Uterus (tissue), 2 donors: ENCODE results near the gene TXNDC15.

Source experiments
- POLR2A ChIP-seq, 2 donors: fragments of 450-650 bp; IDR thresholded peaks; one replicate each; pipeline ENCODE4 v1.6.1; 2016; ENCODE audit warnings: antibody characterized with exemption in 2 of 2, mild to moderate bottlenecking in 1 of 2, moderate library complexity in 1 of 2
- TF ChIP-seq, protein P1 (sequence below), 4 experiments: fragments of 200-600 bp in 2 of 4; fragments of 450-650 bp in 2 of 4; sonication (generic) in 2 of 4; IDR thresholded peaks; one replicate each; pipeline ENCODE4 v1.5.1; 2016 to 2019; ENCODE audit warnings: antibody characterized with exemption in 4 of 4, mild to moderate bottlenecking in 2 of 4, moderate library complexity in 1 of 4

DNA sequence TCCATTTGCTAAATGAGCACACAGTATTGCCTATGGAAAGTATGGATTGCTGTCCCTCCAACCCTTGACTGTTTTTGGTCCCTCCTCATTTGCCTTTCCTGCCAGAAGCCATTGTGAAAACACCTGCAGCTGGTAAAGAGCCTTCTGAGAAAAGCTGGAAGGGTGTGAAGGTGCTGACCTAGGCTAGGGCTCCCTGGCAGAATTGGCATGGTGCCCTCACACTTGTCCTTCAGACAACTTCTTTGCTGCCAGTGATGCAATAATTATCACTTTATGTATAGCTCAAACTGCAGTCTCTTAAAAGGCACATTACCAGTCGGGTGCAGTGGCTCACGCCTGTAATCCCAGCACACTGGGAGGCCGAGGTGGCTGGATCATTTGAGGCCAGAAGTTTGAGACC lies 4.2 kb downstream of the TXNDC15 start:
- TF ChIP-seq, protein P1, sequence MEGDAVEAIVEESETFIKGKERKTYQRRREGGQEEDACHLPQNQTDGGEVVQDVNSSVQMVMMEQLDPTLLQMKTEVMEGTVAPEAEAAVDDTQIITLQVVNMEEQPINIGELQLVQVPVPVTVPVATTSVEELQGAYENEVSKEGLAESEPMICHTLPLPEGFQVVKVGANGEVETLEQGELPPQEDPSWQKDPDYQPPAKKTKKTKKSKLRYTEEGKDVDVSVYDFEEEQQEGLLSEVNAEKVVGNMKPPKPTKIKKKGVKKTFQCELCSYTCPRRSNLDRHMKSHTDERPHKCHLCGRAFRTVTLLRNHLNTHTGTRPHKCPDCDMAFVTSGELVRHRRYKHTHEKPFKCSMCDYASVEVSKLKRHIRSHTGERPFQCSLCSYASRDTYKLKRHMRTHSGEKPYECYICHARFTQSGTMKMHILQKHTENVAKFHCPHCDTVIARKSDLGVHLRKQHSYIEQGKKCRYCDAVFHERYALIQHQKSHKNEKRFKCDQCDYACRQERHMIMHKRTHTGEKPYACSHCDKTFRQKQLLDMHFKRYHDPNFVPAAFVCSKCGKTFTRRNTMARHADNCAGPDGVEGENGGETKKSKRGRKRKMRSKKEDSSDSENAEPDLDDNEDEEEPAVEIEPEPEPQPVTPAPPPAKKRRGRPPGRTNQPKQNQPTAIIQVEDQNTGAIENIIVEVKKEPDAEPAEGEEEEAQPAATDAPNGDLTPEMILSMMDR (IDR thresholded peaks at IDR 0.05), result no peak
- no peak for TF ChIP-seq POLR2A (IDR thresholded peaks at IDR 0.05)
